ENCODE data around the gene PLEKHA6. TPM values are rescaled to one million over a fixed set of nuclear protein-coding genes. Genes with fewer than 3 reads are reported as not detected.

PLEKHA6 gene
- polyA plus RNA-seq, 1 donor from 2014 or later, result 22.6 TPM

DNA sequence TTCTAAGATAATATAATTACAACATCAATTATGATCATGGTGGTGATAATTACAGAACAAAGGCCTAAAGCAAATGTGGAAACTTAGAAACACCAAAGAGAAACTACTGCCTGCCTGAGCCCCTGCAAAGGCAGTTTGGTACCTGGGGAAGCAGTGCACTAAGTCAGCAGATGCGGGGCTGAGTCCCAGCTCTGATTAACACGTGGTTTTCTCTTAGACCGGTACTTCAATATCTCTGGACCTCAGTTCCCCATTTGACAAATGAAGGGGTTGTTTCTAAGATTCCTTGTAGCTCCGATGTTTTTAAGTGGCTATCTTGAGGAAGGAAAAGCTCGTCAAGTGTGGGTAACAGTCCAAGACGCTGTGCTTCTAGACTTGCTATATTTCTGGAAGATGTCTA, 16.7 kb upstream of the PLEKHA6 start:
- H3K9me2 ChIP-seq (ENCODE audit: insufficient read depth, low read length), result no peaks in the 10 kb centered on the region
- no peaks in the 10 kb centered on the region for H3K79me2 ChIP-seq (replicated peaks; ENCODE audit: insufficient read depth, low read length)
- H3K4me3 ChIP-seq (ENCODE audit: low read length), result no peak overlapping the region
- no peak overlapping the region for H3K4me2 ChIP-seq (ENCODE audit: low read length)
- no peaks in the 10 kb centered on the region for H4K20me1 ChIP-seq (ENCODE audit: insufficient read depth)
- no peaks in the 10 kb centered on the region for H3K36me3 ChIP-seq (ENCODE audit: insufficient read depth, low read length)
- H2AFZ ChIP-seq (ENCODE audit: low read depth, low read length), result no peak overlapping the region
- TF ChIP-seq, protein P1, sequence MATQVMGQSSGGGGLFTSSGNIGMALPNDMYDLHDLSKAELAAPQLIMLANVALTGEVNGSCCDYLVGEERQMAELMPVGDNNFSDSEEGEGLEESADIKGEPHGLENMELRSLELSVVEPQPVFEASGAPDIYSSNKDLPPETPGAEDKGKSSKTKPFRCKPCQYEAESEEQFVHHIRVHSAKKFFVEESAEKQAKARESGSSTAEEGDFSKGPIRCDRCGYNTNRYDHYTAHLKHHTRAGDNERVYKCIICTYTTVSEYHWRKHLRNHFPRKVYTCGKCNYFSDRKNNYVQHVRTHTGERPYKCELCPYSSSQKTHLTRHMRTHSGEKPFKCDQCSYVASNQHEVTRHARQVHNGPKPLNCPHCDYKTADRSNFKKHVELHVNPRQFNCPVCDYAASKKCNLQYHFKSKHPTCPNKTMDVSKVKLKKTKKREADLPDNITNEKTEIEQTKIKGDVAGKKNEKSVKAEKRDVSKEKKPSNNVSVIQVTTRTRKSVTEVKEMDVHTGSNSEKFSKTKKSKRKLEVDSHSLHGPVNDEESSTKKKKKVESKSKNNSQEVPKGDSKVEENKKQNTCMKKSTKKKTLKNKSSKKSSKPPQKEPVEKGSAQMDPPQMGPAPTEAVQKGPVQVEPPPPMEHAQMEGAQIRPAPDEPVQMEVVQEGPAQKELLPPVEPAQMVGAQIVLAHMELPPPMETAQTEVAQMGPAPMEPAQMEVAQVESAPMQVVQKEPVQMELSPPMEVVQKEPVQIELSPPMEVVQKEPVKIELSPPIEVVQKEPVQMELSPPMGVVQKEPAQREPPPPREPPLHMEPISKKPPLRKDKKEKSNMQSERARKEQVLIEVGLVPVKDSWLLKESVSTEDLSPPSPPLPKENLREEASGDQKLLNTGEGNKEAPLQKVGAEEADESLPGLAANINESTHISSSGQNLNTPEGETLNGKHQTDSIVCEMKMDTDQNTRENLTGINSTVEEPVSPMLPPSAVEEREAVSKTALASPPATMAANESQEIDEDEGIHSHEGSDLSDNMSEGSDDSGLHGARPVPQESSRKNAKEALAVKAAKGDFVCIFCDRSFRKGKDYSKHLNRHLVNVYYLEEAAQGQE (IDR thresholded peaks at IDR 0.05; ENCODE audit: borderline replicate concordance), result no peak
- TF ChIP-seq SMC3 (conservative IDR thresholded peaks at IDR 0.05; ENCODE audit: poor library complexity) (no peak), POLR2AphosphoS5 (IDR thresholded peaks at IDR 0.05) (no peak)
- peaks cover 92% of the 10 kb centered on the region for H3K27me3 ChIP-seq (ENCODE audit: insufficient read depth, low read depth, low read length)
- H3K9me3 ChIP-seq (ENCODE audit: low read length), result no peaks in the 10 kb centered on the region
- no peaks in the 10 kb centered on the region for H3F3A ChIP-seq (ENCODE audit: insufficient read depth, low read length, poor library complexity, severe bottlenecking)
- no peak overlapping the region for H3K27ac ChIP-seq (ENCODE audit: low read length)
- H3K9ac ChIP-seq (ENCODE audit: low read length), result no peak overlapping the region

DNA sequence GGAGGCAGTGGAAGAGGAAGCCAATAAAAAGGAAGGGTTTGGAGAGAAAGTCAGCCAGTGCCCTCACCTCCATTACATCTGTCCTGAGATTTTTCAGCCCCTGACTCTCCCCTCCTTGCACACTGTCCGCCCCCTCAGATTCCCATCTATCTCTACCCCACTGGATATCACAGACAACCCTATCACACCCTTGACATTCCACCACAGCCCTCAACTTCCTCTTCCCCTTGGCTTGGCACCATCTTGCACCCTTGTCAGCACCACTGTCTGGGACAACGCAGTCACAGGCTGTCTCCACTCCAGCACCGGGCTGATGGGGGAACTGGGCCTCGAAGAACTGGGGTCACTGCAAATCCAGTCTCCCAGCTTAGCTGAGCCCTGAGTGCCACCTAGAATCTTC, 14.2 kb upstream of the PLEKHA6 start:
- Histone ChIP-seq H3K9ac (ENCODE audit: low read length) (no peak overlapping the region), H3K27ac (ENCODE audit: low read length) (no peak overlapping the region), H3F3A (ENCODE audit: insufficient read depth, low read length, poor library complexity, severe bottlenecking) (no peaks in the 10 kb centered on the region), H3K9me3 (ENCODE audit: low read length) (no peaks in the 10 kb centered on the region), H3K4me2 (ENCODE audit: low read length) (no peak overlapping the region), H3K36me3 (ENCODE audit: insufficient read depth, low read length) (no peaks in the 10 kb centered on the region), H3K27me3 (ENCODE audit: insufficient read depth, low read depth, low read length) (peaks cover 70% of the 10 kb centered on the region), H3K79me2 (replicated peaks; ENCODE audit: insufficient read depth, low read length) (no peaks in the 10 kb centered on the region), H3K4me3 (ENCODE audit: low read length) (no peak overlapping the region), H3K9me2 (ENCODE audit: insufficient read depth, low read length) (no peaks in the 10 kb centered on the region), H4K20me1 (ENCODE audit: insufficient read depth) (no peaks in the 10 kb centered on the region), H2AFZ (ENCODE audit: low read depth, low read length) (no peak overlapping the region)
- TF ChIP-seq, protein P1 (IDR thresholded peaks at IDR 0.05; ENCODE audit: borderline replicate concordance), result no peak
- TF ChIP-seq EZH2 (IDR thresholded peaks at IDR 0.05; ENCODE audit: borderline replicate concordance, insufficient read depth, low read length, poor library complexity, severe bottlenecking), result no peak
- TF ChIP-seq RAD21 (conservative IDR thresholded peaks at IDR 0.05), result no peak
- no peak for TF ChIP-seq POLR2AphosphoS5 (IDR thresholded peaks at IDR 0.05)
- TF ChIP-seq TAF1 (IDR thresholded peaks at IDR 0.05; ENCODE audit: low read depth), result no peak

DNA sequence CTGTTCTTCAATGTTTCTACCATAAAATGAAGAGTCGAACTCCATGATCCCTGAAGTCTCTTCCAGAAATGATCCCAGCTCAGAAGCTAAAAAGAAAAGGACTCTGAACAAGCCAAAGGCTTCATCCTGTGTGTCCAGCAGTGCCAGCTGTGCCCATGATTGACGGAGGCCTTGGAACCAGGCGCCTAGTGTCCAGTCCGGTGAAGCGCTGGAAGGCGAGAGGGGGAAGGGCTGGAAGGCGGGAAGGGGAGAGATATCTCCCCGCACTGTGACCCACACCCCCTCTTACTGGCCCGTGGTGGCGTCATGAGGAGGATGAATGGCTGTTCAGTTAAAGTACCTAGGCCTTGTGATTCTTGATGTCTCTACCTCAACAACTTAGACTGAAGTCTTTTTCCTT, 10.4 kb upstream of the PLEKHA6 start:
- H3K9me3 ChIP-seq (ENCODE audit: low read length), result no peaks in the 10 kb centered on the region
- H2AFZ ChIP-seq (ENCODE audit: low read depth, low read length), result no peak overlapping the region
- H3K27ac ChIP-seq (ENCODE audit: low read length), result no peak overlapping the region
- peaks cover 49% of the 10 kb centered on the region for H3K27me3 ChIP-seq (ENCODE audit: insufficient read depth, low read depth, low read length)
- H3K9me2 ChIP-seq (ENCODE audit: insufficient read depth, low read length), result no peaks in the 10 kb centered on the region
- no peaks in the 10 kb centered on the region for H3K36me3 ChIP-seq (ENCODE audit: insufficient read depth, low read length)
- TF ChIP-seq TAF1 (IDR thresholded peaks at IDR 0.05; ENCODE audit: low read depth) (no peak), RAD21 (conservative IDR thresholded peaks at IDR 0.05) (no peak), SMC3 (conservative IDR thresholded peaks at IDR 0.05; ENCODE audit: poor library complexity) (no peak), POLR2AphosphoS5 (IDR thresholded peaks at IDR 0.05) (no peak), MXI1 (conservative IDR thresholded peaks at IDR 0.05; ENCODE audit: poor library complexity, severe bottlenecking) (no peak), EP300 (conservative IDR thresholded peaks at IDR 0.05; ENCODE audit: poor library complexity, severe bottlenecking) (no peak)
- TF ChIP-seq, protein P2, sequence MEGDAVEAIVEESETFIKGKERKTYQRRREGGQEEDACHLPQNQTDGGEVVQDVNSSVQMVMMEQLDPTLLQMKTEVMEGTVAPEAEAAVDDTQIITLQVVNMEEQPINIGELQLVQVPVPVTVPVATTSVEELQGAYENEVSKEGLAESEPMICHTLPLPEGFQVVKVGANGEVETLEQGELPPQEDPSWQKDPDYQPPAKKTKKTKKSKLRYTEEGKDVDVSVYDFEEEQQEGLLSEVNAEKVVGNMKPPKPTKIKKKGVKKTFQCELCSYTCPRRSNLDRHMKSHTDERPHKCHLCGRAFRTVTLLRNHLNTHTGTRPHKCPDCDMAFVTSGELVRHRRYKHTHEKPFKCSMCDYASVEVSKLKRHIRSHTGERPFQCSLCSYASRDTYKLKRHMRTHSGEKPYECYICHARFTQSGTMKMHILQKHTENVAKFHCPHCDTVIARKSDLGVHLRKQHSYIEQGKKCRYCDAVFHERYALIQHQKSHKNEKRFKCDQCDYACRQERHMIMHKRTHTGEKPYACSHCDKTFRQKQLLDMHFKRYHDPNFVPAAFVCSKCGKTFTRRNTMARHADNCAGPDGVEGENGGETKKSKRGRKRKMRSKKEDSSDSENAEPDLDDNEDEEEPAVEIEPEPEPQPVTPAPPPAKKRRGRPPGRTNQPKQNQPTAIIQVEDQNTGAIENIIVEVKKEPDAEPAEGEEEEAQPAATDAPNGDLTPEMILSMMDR (IDR thresholded peaks at IDR 0.05; ENCODE audit: poor library complexity, severe bottlenecking), result no peak
- H3K4me2 ChIP-seq (ENCODE audit: low read length), result no peak overlapping the region
- no peaks in the 10 kb centered on the region for H3K79me2 ChIP-seq (replicated peaks; ENCODE audit: insufficient read depth, low read length)
- no peak overlapping the region for H3K4me3 ChIP-seq (ENCODE audit: low read length)
- H3K9ac ChIP-seq (ENCODE audit: low read length), result no peak overlapping the region
- H4K20me1 ChIP-seq (ENCODE audit: insufficient read depth), result no peaks in the 10 kb centered on the region
- H3F3A ChIP-seq (ENCODE audit: insufficient read depth, low read length, poor library complexity, severe bottlenecking), result no peaks in the 10 kb centered on the region

Measured in neural cell (in vitro differentiated cells).